ENCODE data around the gene NCOR2. TPM values are rescaled to one million over a fixed set of nuclear protein-coding genes. Genes with fewer than 3 reads are reported as not detected.

NCOR2 gene
- total and polyA plus RNA-seq, 12 donors, result 16.9 to 243 (median 173) TPM

DNA sequence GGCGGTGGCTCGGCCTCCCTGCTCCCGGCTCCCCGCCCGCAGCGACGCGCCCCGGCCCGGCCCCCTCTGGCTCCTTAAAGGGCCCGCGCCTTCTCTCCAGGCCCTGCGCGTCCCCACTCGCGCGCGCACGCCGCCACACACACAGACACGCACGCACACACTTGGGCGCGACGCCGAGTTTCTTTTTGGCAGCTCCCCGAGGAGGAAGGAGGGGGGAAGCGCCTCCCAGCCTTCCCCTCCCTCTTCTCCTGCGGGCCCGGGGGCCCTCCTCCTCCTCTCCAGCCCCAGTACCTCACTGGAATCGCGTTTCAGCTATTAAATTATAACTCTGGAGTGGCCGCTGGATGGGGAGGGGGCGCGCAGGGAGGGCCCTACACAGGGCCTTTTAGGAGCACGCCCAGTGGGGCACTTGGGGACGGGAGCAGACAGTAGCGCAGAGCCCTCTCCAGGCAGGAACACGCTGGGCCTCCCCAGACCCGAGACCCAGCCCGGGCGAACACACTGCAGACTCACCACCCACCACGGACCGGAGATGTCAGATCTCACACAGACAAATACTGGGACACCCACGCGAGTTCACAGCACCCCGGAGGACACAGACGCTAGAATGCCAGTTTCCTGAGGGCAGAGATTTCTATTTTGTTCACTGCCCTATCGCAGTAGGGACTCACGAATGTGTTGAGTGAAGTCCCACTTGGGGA is 411 bp upstream of the NCOR2 start:
- DNase-seq, result peak; percentile 93 to 97 (median 96)
- Histone ChIP-seq H3K4me1 (replicated peaks in 1 of 2) (peaks cover 40 to 47% of the 10 kb centered on the region in 2 donors), H3K36me3 (replicated peaks in 1 of 2) (no peaks in the 10 kb centered on the region), H3K9me3 (replicated peaks in 1 of 3) (no peaks in the 10 kb centered on the region), H3K27ac (peak overlapping the region; percentile 72 to 99 (median 88)), H3K4me3 (peak overlapping the region in 2 of 4 donors; percentile 6 to 47), H3K27me3 (no peaks in the 10 kb centered on the region)
- intact Hi-C loops (cut with DNase I), result loop anchor here (5.0 to 10.0 kb wide), 3 partner anchors 109 to 199 kb away; no protein-coding TSS in a partner anchor
- 1 to 17% (median 1%) methylated on average over 2 to 50 of the region's 50 CpGs for WGBS, 4 donors
- TF ChIP-seq, protein P1, sequence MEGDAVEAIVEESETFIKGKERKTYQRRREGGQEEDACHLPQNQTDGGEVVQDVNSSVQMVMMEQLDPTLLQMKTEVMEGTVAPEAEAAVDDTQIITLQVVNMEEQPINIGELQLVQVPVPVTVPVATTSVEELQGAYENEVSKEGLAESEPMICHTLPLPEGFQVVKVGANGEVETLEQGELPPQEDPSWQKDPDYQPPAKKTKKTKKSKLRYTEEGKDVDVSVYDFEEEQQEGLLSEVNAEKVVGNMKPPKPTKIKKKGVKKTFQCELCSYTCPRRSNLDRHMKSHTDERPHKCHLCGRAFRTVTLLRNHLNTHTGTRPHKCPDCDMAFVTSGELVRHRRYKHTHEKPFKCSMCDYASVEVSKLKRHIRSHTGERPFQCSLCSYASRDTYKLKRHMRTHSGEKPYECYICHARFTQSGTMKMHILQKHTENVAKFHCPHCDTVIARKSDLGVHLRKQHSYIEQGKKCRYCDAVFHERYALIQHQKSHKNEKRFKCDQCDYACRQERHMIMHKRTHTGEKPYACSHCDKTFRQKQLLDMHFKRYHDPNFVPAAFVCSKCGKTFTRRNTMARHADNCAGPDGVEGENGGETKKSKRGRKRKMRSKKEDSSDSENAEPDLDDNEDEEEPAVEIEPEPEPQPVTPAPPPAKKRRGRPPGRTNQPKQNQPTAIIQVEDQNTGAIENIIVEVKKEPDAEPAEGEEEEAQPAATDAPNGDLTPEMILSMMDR (IDR thresholded peaks at IDR 0.05), result peak in 1 of 6 experiments; percentile 7
- peak in 1 of 2 donors; percentile 18 for TF ChIP-seq POLR2A (IDR thresholded peaks at IDR 0.05)

DNA sequence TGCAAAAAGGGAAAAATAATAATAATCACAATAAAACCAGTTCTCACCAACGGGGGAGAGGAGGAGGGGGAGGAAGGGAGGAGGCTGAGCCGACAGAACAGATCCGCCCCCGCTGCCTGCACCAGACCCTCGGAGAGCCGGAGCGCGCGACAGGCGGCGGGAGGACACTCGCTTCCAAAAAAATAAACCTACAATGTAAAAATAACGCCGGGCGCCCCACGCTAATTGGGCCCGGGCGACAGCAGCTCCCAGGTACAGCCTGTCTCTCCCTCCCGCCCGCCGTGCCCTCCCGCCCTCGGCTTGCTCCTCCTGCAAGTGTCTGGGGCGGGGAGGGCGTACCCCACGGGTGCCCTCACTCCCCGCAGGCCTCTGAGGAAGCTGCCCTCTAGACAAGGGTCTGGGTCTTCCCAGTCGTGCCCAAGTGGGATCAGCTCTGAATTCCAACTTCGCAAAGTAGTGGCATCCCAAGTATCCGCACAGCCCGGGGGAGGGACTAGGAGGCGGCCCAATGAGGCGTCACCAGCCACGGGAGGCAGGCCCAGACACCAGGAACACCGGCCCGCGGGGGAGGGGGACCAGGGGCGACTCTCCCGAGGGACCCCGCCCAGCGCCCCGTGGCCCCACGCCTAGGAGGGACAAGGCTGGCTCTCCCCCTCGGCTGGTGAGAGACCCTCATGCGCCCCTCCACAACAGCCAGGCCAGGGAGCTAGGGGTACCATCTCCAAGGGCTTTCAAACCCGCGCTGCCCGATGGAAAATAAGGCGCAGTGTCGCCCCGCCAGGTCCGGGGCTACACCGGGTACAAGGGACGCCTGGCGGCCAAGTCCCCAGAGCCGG is 1.0 kb downstream of the NCOR2 start:
- H3K36me3 ChIP-seq (replicated peaks in 1 of 2), result no peaks in the 10 kb centered on the region

DNA sequence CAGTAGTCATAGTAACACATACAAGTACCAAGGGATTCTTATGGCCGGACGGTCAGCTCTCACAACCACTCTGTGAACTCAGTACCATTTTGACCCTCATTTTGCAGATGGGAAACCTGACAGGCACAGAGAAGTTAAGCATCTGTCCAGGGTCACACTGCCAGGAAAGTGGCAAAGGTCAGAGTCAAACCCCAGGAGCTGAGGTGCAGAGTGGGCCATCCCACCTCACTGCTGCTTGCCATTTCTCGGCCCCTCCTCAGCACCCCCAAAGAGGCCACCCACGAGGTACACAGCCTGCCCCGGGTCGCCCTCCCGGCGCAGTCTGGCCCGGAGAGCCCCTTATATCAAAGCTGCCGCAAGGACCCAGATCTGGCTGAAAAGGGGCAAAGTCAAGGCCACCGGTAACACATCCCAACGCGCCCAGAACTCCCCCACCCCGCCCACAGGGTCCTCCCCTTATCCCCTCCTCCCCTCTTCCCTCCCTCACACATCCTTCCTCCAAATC is 1.7 kb downstream of the NCOR2 start:
- H3K9me3 ChIP-seq (replicated peaks in 1 of 3), result no peaks in the 10 kb centered on the region
- H3K27me3 ChIP-seq, result no peaks in the 10 kb centered on the region
- intact Hi-C loops (cut with DNase I), result loop anchor here (5.0 to 10.0 kb wide), 3 partner anchors 112 to 202 kb away; no protein-coding TSS in a partner anchor
- peak overlapping the region in 3 of 4 donors; percentile 83 to 100 (median 96) for H3K4me3 ChIP-seq
- H3K4me1 ChIP-seq (replicated peaks in 1 of 2), result peaks cover 49 to 69% of the 10 kb centered on the region in 2 donors
- no peak for DNase-seq
- H3K27ac ChIP-seq, result peak overlapping the region; percentile 87 to 99 (median 97)
- 2 to 24% (median 5%) methylated on average over 2 to 14 of the region's 14 CpGs for WGBS, 4 donors
- H3K36me3 ChIP-seq (replicated peaks in 1 of 2), result no peaks in the 10 kb centered on the region
- TF ChIP-seq, protein P1 (IDR thresholded peaks at IDR 0.05), result no peak
- no peak for TF ChIP-seq POLR2A (IDR thresholded peaks at IDR 0.05)

More for the DNA sequence above, 1.0 kb downstream of the NCOR2 start:
- H3K27ac ChIP-seq, result peak overlapping the region; percentile 87 to 99 (median 97)
- 0 to 1% (median 0%) methylated on average over 12 to 56 of the region's 56 CpGs for WGBS, 4 donors
- H3K4me1 ChIP-seq (replicated peaks in 1 of 2), result peaks cover 49 to 62% of the 10 kb centered on the region in 2 donors
- DNase-seq, result peak; percentile 82 to 95 (median 90)
- intact Hi-C loops (cut with DNase I), result loop anchor here (5.0 to 10.0 kb wide), 3 partner anchors 111 to 201 kb away; no protein-coding TSS in a partner anchor
- TF ChIP-seq POLR2A (IDR thresholded peaks at IDR 0.05), result peak; percentile 40 to 69
- TF ChIP-seq, protein P1 (IDR thresholded peaks at IDR 0.05), result peak in 2 of 6 experiments; percentile 11 to 15
- no peaks in the 10 kb centered on the region for H3K9me3 ChIP-seq (replicated peaks in 1 of 3)
- peak overlapping the region; percentile 28 to 100 (median 90) for H3K4me3 ChIP-seq
- H3K27me3 ChIP-seq, result no peaks in the 10 kb centered on the region
